Stomach (tissue), 4 donors: ENCODE results near the gene LSR.
A peak's percentile ranks its signal among the peaks of the same experiment; 100 is the strongest.

Experiments used
- CTCF ChIP-seq, 7 experiments: fragments of 450-650 bp in 4 of 7; fragments of 200-600 bp in 3 of 7; sonication (generic) in 3 of 7; IDR thresholded peaks; one replicate each; pipeline ENCODE4 v1.5.1; 2016 to 2019; ENCODE audit warnings: antibody characterized with exemption in 7 of 7, control low read depth in 2 of 7, mild to moderate bottlenecking in 1 of 7
- EP300 ChIP-seq: sonication (generic); formaldehyde crosslinking; IDR thresholded peaks from one replicate; pipeline ENCODE4 v1.6.1; 2017; ENCODE audit warnings: antibody characterized with exemption
- POLR2A ChIP-seq, 4 donors: fragments of 450-650 bp; IDR thresholded peaks; one replicate each; pipeline ENCODE4 v1.6.1; 2016; ENCODE audit warnings: antibody characterized with exemption in 4 of 4, control low read depth in 2 of 4, mild to moderate bottlenecking in 1 of 4, moderate library complexity in 1 of 4

GRCh38 chr19:35236638-35237400 lies 12.0 kb upstream of the LSR start:
- TF ChIP-seq CTCF (IDR thresholded peaks at IDR 0.05) (peak in 2 of 7 experiments; percentile 16 to 34), POLR2A (IDR thresholded peaks at IDR 0.05) (no peak), EP300 (no peak)
